HepG2 (cell line): ENCODE measurements around the gene C13orf46. TPM values are rescaled to one million over a fixed set of nuclear protein-coding genes. Genes with fewer than 3 reads are reported as not detected.
A peak's percentile ranks its signal among the peaks of the same experiment; 100 is the strongest.

Source experiments
- ATAC-seq: fragments of 200-7000 bp; cut with Tn5 transposase; 3 replicates; pipeline ENCODE4 v1.9.1; 2020; ENCODE audit warnings: mild to moderate bottlenecking, moderate library complexity
- BruUV-seq: library from RNA; stranded (reverse); fragments of 400-500 nt; replicated peaks from 2 replicates; lab custom pipeline; 2021; lab: Mats Ljungman, UMichigan
- CTCF ChIA-PET: fragments of 300-600 bp; formaldehyde crosslinking; extraction: SDS; loops from one replicate; lab custom pipeline; 2021; ENCODE audit warnings: low total read pairs, inconsistent platforms, low intra/inter-chr PET ratio; lab: Yijun Ruan, JAX
- POLR2A ChIA-PET: fragments of 350-600 bp; sonication (Branson Sonifier 250); formaldehyde crosslinking; loops from one replicate; lab custom pipeline; 2020; ENCODE audit warnings: antibody characterized with exemption, inconsistent platforms; lab: Yijun Ruan, JAX
- DNase-seq: peaks from one replicate; pipeline ENCODE4 v3.0.0-alpha.2; 2015; ENCODE audit warnings: low spot score
- FAIRE-seq: peaks from 3 replicates; lab custom pipeline; 2011; peaks lifted over from hg19 to GRCh38; lab: Jason Lieb, UNC
- H2AFZ ChIP-seq: one replicate; pipeline ENCODE4 v1.6.1; 2011; ENCODE audit warnings: low read length, inconsistent platforms
- H3K27ac ChIP-seq: fragments of 300-600 bp; 3 replicates; pipeline ENCODE4 v1.8.0; 2011; ENCODE audit warnings: mixed run types, mild to moderate bottlenecking, mixed read lengths, low read length, inconsistent platforms; ENCODE audit not compliant: insufficient read depth; ENCODE audit errors: extremely low read length
- H3K27me3 ChIP-seq, 2 experiments: fragments of 200-600 bp in 1 of 2; 2 replicates in 1 of 2; 3 replicates in 1 of 2; pipeline versions ENCODE4 v1.6.0 to v1.8.0; 2011; ENCODE audit warnings: low read length in 2 of 2, mild to moderate bottlenecking in 2 of 2, moderate library complexity in 2 of 2, inconsistent platforms in 1 of 2; ENCODE audit not compliant: insufficient read depth in 2 of 2, control insufficient read depth in 1 of 2
- H3K36me3 ChIP-seq, 2 experiments: fragments of 200-600 bp in 1 of 2; replicated peaks in 1 of 2; 2 replicates in 1 of 2; 3 replicates in 1 of 2; pipeline versions ENCODE4 v1.5.1 to v1.8.0; 2011; ENCODE audit warnings: low read length in 2 of 2, inconsistent platforms in 1 of 2; ENCODE audit not compliant: insufficient read depth in 2 of 2, control insufficient read depth in 1 of 2
- H3K4me1 ChIP-seq: 2 replicates; pipeline ENCODE4 v1.5.1; 2012; ENCODE audit warnings: low read length, inconsistent platforms; ENCODE audit not compliant: insufficient read depth
- H3K4me2 ChIP-seq: 2 replicates; pipeline ENCODE4 v1.6.0; 2011; ENCODE audit warnings: low read depth, low read length, inconsistent platforms
- H3K4me3 ChIP-seq, 3 experiments: fragments of 200-600 bp in 1 of 3; sonication (generic), shearing (Covaris generic) in 1 of 3; replicated peaks in 1 of 3; 2 replicates each; pipeline ENCODE4 v1.5.1; 2011 to 2016; ENCODE audit warnings: low read length in 3 of 3, inconsistent platforms in 2 of 3, low read depth in 2 of 3, mild to moderate bottlenecking in 2 of 3, control low read depth in 1 of 3, mixed read lengths in 1 of 3; ENCODE audit not compliant: insufficient read depth in 1 of 3
- H3K79me2 ChIP-seq: one replicate; pipeline ENCODE4 v1.6.1; 2011; ENCODE audit warnings: low read length, inconsistent platforms; ENCODE audit not compliant: insufficient read depth
- H3K9ac ChIP-seq: 2 replicates; pipeline ENCODE4 v1.6.0; 2011; ENCODE audit warnings: mild to moderate bottlenecking, low read depth, low read length, inconsistent platforms; ENCODE audit not compliant: insufficient read depth
- H3K9me3 ChIP-seq: 2 replicates; pipeline ENCODE4 v1.5.1; 2012; ENCODE audit warnings: mild to moderate bottlenecking, low read length
- H4K20me1 ChIP-seq: 2 replicates; pipeline ENCODE4 v1.6.0; 2011; ENCODE audit warnings: inconsistent platforms, mild to moderate bottlenecking, low read length, moderate library complexity; ENCODE audit not compliant: insufficient read depth
- HNF4A ChIP-seq: sonication (generic); formaldehyde crosslinking; IDR thresholded peaks from 2 replicates; pipeline ENCODE4 v1.4.0; 2020; ENCODE audit warnings: missing genetic modification reagents
- KLF9 ChIP-seq: IDR thresholded peaks from 2 replicates; pipeline ENCODE4 v1.6.1; 2016; ENCODE audit warnings: low read depth
- STAG1 ChIP-seq: sonication (generic); formaldehyde crosslinking; IDR thresholded peaks from 2 replicates; pipeline ENCODE4 v1.4.0; 2020; ENCODE audit warnings: missing genetic modification reagents
- YY1 ChIP-seq: IDR thresholded peaks from 2 replicates; pipeline ENCODE4 v1.6.1; 2011; ENCODE audit warnings: low read length, low read depth, moderate library complexity, mild to moderate bottlenecking; ENCODE audit not compliant: insufficient read depth, insufficient replicate concordance
- ZNF737 ChIP-seq: sonication (generic); formaldehyde crosslinking; IDR thresholded peaks from 2 replicates; pipeline ENCODE4 v1.5.0; 2020; ENCODE audit warnings: missing genetic modification reagents, mild to moderate bottlenecking, borderline replicate concordance
- WGBS: methylation state at CpG from one replicate; pipeline ENCODE4 v1.1.6; 2017; ENCODE audit warnings: low lambda C conversion rate; 5-methylcytosine and 5-hydroxymethylcytosine counted together
- in situ Hi-C: cut with HindIII; loops from 2 replicates; pipeline ENCODE4 v1.10.0; 2017; ENCODE audit warnings: low pct_unique_long_range_greater_than_20kb; ENCODE audit not compliant: extremely low pct_ligation_motif_present
- intact Hi-C: fragments of 100-400 bp; cut with micrococcal nuclease; formaldehyde crosslinking; loops from one replicate; pipeline ENCODE4 v1.10.0; 2022; ENCODE audit not compliant: unreplicated experiment
- polyA plus RNA-seq, 8 experiments: library from polyadenylated mRNA; depleted of rRNA in 3 of 8; stranded (reverse) in 7 of 8; unstranded in 1 of 8; fragments of >200 nt; fragmentation: Illumina TruSeq in 4 of 8; extraction: Trizol in 4 of 8; gene quantifications; 2 replicates each; pipeline versions ENCODE4 v1.2.1 to v1.2.3, GENCODE V29; 2011 to 2016; ENCODE audit warnings: low read depth in 4 of 8, missing spikeins in 1 of 8, mixed read lengths in 1 of 8; ENCODE audit not compliant: insufficient read depth in 1 of 8
- total RNA-seq, 5 experiments: library from RNA; depleted of rRNA; stranded (reverse); fragments of >200 nt; fragmentation: Illumina TruSeq; extraction: Trizol; gene quantifications; 2 replicates each; pipeline ENCODE4 v1.2.3, GENCODE V29; 2016; ENCODE audit warnings: low read depth in 1 of 5
- TF ChIP-seq, protein P1 (sequence below): IDR thresholded peaks from 2 replicates; pipeline ENCODE4 v1.6.1; 2016; ENCODE audit warnings: control low read depth

C13orf46 gene
- total and polyA plus RNA-seq, 2 of the 13 experiments (the other 11 are each of a cell fraction or from before 2014, with no cell fraction given): 0.01 TPM; not detected in 1

DNA sequence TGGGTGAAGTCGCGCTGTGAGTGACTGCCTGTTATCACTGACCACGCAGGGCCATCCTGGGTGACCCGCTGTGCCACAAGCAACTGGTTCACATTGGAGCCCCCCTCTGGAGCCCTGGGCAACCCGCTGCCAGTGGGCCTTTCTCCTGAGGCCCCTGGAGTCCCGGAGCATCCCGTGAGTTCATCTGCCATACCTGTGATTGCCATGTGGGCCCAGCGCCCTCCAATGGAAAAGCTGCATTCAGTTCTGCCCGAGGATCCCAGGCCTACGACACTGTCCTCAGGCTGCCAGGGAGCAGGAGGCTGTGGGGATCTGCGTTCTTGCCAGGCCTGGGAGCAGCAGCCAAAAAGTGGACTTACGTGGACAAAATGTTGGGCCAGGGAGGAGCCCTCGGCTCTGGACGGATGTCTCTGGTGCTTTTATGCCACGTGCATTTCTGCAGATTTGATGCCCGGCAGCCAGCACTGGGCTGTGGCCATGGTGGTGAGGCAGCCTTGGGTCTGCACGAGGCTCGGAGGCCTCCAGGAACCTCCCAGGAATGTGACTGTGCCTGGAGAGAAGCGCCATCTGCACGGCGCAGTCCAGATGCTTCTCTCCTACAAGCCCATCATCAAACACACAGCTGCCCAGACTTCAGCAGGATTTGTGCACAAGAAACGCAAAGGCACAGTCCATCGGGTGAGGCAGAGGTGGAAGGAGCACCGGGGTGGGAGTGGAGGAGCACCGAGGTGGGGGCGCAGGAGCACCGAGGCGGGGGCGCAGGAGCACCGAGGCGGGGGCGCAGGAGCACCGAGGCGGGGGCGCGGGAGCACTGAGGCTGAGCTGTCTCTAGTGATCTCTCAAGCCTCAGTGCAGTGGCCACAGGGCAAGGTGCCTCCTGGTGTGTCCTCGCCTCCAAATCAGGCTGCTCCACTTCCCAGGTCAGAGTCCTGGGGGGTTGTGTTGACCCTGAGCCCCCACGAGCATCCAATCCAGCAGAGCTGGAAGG is 44.0 kb downstream of the C13orf46 start:
- no TSS peak for BruUV-seq
- Histone ChIP-seq H2AFZ (no peak overlapping the region), H3K9ac (no peak overlapping the region), H3K9me3 (no peaks in the 10 kb centered on the region), H3K4me3 (no peak overlapping the region), H3K4me2 (no peak overlapping the region), H3K27ac (no peak overlapping the region), H3K36me3 (no peaks in the 10 kb centered on the region), H3K4me1 (no peaks in the 10 kb centered on the region), H3K79me2 (no peaks in the 10 kb centered on the region), H3K27me3 (peaks cover 7 to 56% of the 10 kb centered on the region in 2 experiments), H4K20me1 (no peaks in the 10 kb centered on the region)
- no peak for DNase-seq
- intact Hi-C loops (no loop called here), in situ Hi-C loops (no loop called here)
- 16% methylated on average over 13 of the region's 38 CpGs for WGBS
- CTCF ChIA-PET: no interaction called here
- POLR2A ChIA-PET: no interaction called here
- no peak for FAIRE-seq
- peak; percentile 26; the same call in 2 of the 3 replicates for ATAC-seq
- TF ChIP-seq, protein P1, sequence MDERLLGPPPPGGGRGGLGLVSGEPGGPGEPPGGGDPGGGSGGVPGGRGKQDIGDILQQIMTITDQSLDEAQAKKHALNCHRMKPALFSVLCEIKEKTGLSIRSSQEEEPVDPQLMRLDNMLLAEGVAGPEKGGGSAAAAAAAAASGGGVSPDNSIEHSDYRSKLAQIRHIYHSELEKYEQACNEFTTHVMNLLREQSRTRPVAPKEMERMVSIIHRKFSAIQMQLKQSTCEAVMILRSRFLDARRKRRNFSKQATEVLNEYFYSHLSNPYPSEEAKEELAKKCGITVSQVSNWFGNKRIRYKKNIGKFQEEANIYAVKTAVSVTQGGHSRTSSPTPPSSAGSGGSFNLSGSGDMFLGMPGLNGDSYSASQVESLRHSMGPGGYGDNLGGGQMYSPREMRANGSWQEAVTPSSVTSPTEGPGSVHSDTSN (CRISPR knock-in tag): no peak
- TF ChIP-seq STAG1 (CRISPR knock-in tag): peak; percentile 15; the same call in 1 of the 2 replicates
- TF ChIP-seq, all 625 proteins: peak for 1

DNA sequence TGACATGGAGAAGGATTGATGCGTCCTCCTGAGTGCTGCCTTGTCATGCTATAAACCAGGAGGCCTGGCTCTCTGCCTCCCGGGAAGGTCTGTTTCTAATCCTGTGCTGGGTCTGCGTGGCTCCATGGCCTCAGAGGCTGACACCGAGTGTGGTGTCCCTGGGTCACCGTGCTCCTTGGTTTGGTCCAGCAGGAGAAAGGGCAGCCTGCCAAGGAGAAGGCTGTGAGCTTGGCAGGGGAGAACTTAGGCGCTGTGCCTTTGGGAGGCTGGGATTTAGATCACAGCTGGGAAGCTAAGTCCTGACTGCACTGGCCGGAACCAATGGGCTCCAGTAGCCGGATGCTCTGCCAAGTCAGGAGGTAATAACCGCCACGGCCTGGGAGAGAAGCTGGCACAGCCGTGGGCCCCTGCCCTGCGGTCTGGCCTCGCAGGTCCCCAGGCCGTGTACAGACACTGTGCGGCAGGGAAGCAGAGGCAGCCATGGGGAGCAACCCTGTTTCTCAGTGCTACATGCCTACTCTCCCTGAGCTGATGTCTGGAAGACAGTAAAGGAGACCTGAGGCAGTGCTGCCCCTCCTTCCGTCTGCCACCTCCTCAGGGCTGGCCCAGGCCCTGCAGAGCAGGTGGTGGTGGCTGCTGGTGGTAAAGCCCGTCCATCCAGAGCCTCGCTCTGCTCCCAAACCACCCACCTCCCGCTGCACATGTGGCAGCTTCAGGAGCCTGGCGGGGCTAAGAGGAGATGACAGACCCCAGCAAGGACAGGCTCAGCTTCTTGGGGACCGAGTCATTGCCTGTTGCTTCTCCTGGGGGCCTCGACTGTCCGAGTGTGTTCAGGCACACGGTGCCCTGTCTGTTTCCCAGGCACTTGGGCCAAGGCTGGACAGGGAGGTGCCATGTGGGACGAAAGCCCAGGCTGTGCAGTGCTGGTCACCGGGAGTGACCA is 44.9 kb downstream of the C13orf46 start:
- no peaks in the 10 kb centered on the region for H3K79me2 ChIP-seq
- TF ChIP-seq HNF4A (CRISPR knock-in tag) (no peak), ZNF737 (CRISPR knock-in tag) (no peak), YY1 (no peak), KLF9 (CRISPR knock-in tag) (no peak)
- TF ChIP-seq, all 625 proteins: peak for 0
- no peak overlapping the region for H3K4me2 ChIP-seq
- 50% methylated on average over 2 of the region's 26 CpGs for WGBS
- H3K27me3 ChIP-seq: peaks cover 8 to 46% of the 10 kb centered on the region in 2 experiments
- BruUV-seq: no TSS peak
- FAIRE-seq: no peak
- ATAC-seq: peak; percentile 33
- DNase-seq: no peak
- intact Hi-C loops (no loop called here), in situ Hi-C loops (no loop called here)
- no peaks in the 10 kb centered on the region for H3K36me3 ChIP-seq
- no peaks in the 10 kb centered on the region for H3K9me3 ChIP-seq
- no peaks in the 10 kb centered on the region for H4K20me1 ChIP-seq
- H3K9ac ChIP-seq: no peak overlapping the region
- H3K27ac ChIP-seq: no peak overlapping the region
- CTCF ChIA-PET: no interaction called here
- H2AFZ ChIP-seq: no peak overlapping the region
- POLR2A ChIA-PET: no interaction called here
- H3K4me3 ChIP-seq: no peak overlapping the region
- no peaks in the 10 kb centered on the region for H3K4me1 ChIP-seq
